ENCODE measurements around the gene AVPI1. TPM values are rescaled to one million over a fixed set of nuclear protein-coding genes. Genes with fewer than 3 reads are reported as not detected.
A peak's percentile ranks its signal among the peaks of the same experiment; 100 is the strongest.

AVPI1 gene
- total and polyA plus RNA-seq, 2 of the 13 experiments (the other 11 are each of a cell fraction or from before 2014, with no cell fraction given), result 39.8 to 61.2 TPM

GRCh38 chr10:97683556-97684367 lies 3.3 kb downstream of the AVPI1 start:
- Histone ChIP-seq H3K4me1 (ENCODE audit: insufficient read depth, low read length) (peaks cover 47% of the 10 kb centered on the region), H3K9ac (ENCODE audit: insufficient read depth, low read depth, low read length) (peak overlapping the region; percentile 96), H3K4me3 (replicated peaks in 1 of 3; ENCODE audit: insufficient read depth in 1 of 3, low read depth in 2 of 3, low read length in 3 of 3) (peak overlapping the region; percentile 91 to 97 (median 95)), H3K27ac (ENCODE audit: extremely low read length, insufficient read depth, low read length) (peak overlapping the region; percentile 92), H3K79me2 (ENCODE audit: insufficient read depth, low read length) (peaks cover 62% of the 10 kb centered on the region), H3K36me3 (replicated peaks in 1 of 2; ENCODE audit: control insufficient read depth in 1 of 2, insufficient read depth in 2 of 2, low read length in 2 of 2) (peaks cover 6 to 24% of the 10 kb centered on the region in 2 experiments), H3K9me3 (ENCODE audit: low read length) (no peaks in the 10 kb centered on the region), H4K20me1 (ENCODE audit: insufficient read depth, low read length) (peaks cover 28% of the 10 kb centered on the region), H3K4me2 (ENCODE audit: low read depth, low read length) (peak overlapping the region; percentile 93), H3K27me3 (ENCODE audit: control insufficient read depth in 1 of 2, insufficient read depth in 2 of 2, low read length in 2 of 2) (no peaks in the 10 kb centered on the region; a peak in 1 of 5 replicates), H2AFZ (ENCODE audit: low read length) (no peak overlapping the region)
- CTCF ChIA-PET (ENCODE audit: low intra/inter-chr PET ratio, low total read pairs), result interaction anchor here (1.1 kb wide), 1 partner anchor 48 kb away, joined by 4 read pairs; no protein-coding TSS in a partner anchor
- in situ Hi-C loops (cut with HindIII; ENCODE audit: extremely low pct_ligation_motif_present, low pct_unique_long_range_greater_than_20kb), result no loop called here
- 20% methylated on average over 7 of the region's 9 CpGs for WGBS (ENCODE audit: low lambda C conversion rate)
- POLR2A ChIA-PET, result interaction anchor here (0.7 to 4.3 kb wide), 7 partner anchors 9 to 53 kb away, joined by 3 to 25 read pairs (median 4); partner anchors contain the start of genes PI4K2A and ZFYVE27
- no peak for FAIRE-seq
- peak; percentile 5 for ATAC-seq
- no TSS peak for BruUV-seq (replicated peaks)
- no peak for DNase-seq (ENCODE audit: low spot score)
- intact Hi-C loops (cut with micrococcal nuclease; ENCODE audit: unreplicated experiment), result no loop called here
- 0 out of 2 replicates have a peak, but pooled peaks have one; percentile 32 for TF ChIP-seq ZNF710 (CRISPR knock-in tag; IDR thresholded peaks at IDR 0.05; ENCODE audit: borderline replicate concordance)
- no peak for TF ChIP-seq ZNF720 (CRISPR knock-in tag; IDR thresholded peaks at IDR 0.05)
- TF ChIP-seq ZNF513 (CRISPR knock-in tag; conservative IDR thresholded peaks at IDR 0.05), result no peak
- peak; percentile 55 for TF ChIP-seq MED8 (CRISPR knock-in tag; IDR thresholded peaks at IDR 0.05; ENCODE audit: insufficient replicate concordance)
- no peak for TF ChIP-seq IKZF5 (CRISPR knock-in tag; IDR thresholded peaks at IDR 0.05)
- peak in 1 of 2 experiments; percentile 8; a peak in 1 of 4 replicates for TF ChIP-seq HMGXB4 (CRISPR knock-in tag; IDR thresholded peaks at IDR 0.05; ENCODE audit: borderline replicate concordance in 1 of 2, low read depth in 1 of 2)
- peak; percentile 33; the same call in 1 of the 2 replicates for TF ChIP-seq TFAP4 (IDR thresholded peaks at IDR 0.05; ENCODE audit: borderline replicate concordance, low read depth)
- TF ChIP-seq MTF1 (CRISPR knock-in tag; IDR thresholded peaks at IDR 0.05), result no peak
- TF ChIP-seq FOXC1 (CRISPR knock-in tag; IDR thresholded peaks at IDR 0.05; ENCODE audit: borderline replicate concordance), result 0 out of 2 replicates have a peak, but pooled peaks have one; percentile 10
- 0 out of 2 replicates have a peak, but pooled peaks have one; percentile 17 for TF ChIP-seq ATF2 (CRISPR knock-in tag; IDR thresholded peaks at IDR 0.05)
- 0 out of 2 replicates have a peak, but pooled peaks have one; percentile 44 for TF ChIP-seq NR0B2 (CRISPR knock-in tag; IDR thresholded peaks at IDR 0.05)

Measured in HepG2 (cell line).